ENCODE measurements around the gene LMAN1L. TPM values are rescaled to one million over a fixed set of nuclear protein-coding genes. Genes with fewer than 3 reads are reported as not detected.

LMAN1L gene
- total and polyA plus RNA-seq, 4 experiments from 2014 or later, result 0.23 to 0.39 TPM; not detected in 2

- Histone ChIP-seq H3K9me3 (ENCODE audit: control insufficient read depth in 1 of 2, low read length in 2 of 2) (no peaks in the 10 kb centered on the region), H3K4me3 (ENCODE audit: low read length in 2 of 2) (peak overlapping the region in 1 of 2 donors; percentile 23), H3K27ac (ENCODE audit: low read depth, low read length) (peak overlapping the region; percentile 28), H3K36me3 (ENCODE audit: insufficient read depth, low read length) (no peaks in the 10 kb centered on the region), H3K4me1 (ENCODE audit: insufficient read depth, low read length) (peaks cover 91% of the 10 kb centered on the region), H3K27me3 (ENCODE audit: insufficient read depth, low read length) (no peaks in the 10 kb centered on the region)
- POLR2A ChIA-PET (ENCODE audit: partially characterized antibody), result interaction anchor here (0.8 to 4.6 kb wide), 12 partner anchors 11 to 91 kb away, joined by 3 to 32 read pairs (median 4); partner anchors contain the start of genes FAM219B, MPI and ULK3
- intact Hi-C loops (cut with micrococcal nuclease), result no loop called here
- Mint-ChIP-seq H3K36me3 (peaks cover 24 to 42% of the 10 kb centered on the region in 2 donors), H3K27ac (peak overlapping the region; percentile 77 to 98 (median 88)), H3K27me3 (no peaks in the 10 kb centered on the region), H3K4me1 (peaks cover 63 to 93% (median 77%) of the 10 kb centered on the region in 4 donors), H3K9me3 (peaks cover 0 to 2% (median 0%) of the 10 kb centered on the region in 8 donors), H3K4me3 (peak overlapping the region; percentile 58 to 87 (median 74))
- DNase-seq, result no peak
- CTCF ChIA-PET (ENCODE audit: partially characterized antibody), result interaction anchor here (0.8 to 4.7 kb wide), 10 partner anchors 10 to 99 kb away, joined by 3 to 79 read pairs (median 3); no protein-coding TSS in a partner anchor
Observed at GRCh38 chr15:74868059-74868458, 55.4 kb downstream of the LMAN1L start.

GRCh38 chr15:74869372-74869725, 56.7 kb downstream of the LMAN1L start:
- H3K27me3 Mint-ChIP-seq, result no peaks in the 10 kb centered on the region
- H3K36me3 ChIP-seq (ENCODE audit: insufficient read depth, low read length), result no peaks in the 10 kb centered on the region
- DNase-seq, result no peak
- no peaks in the 10 kb centered on the region for H3K27me3 ChIP-seq (ENCODE audit: insufficient read depth, low read length)
- CTCF ChIA-PET (ENCODE audit: partially characterized antibody), result interaction anchor here (0.9 to 4.7 kb wide), 15 partner anchors 10 to 98 kb away, joined by 3 to 79 read pairs (median 6); partner anchors contain the start of genes FAM219B and ULK3
- peaks cover 60 to 92% (median 75%) of the 10 kb centered on the region in 4 donors for H3K4me1 Mint-ChIP-seq
- POLR2A ChIA-PET (ENCODE audit: partially characterized antibody), result interaction anchor here (0.9 to 5.5 kb wide), 12 partner anchors 12 to 81 kb away, joined by 3 to 50 read pairs (median 14); partner anchors contain the start of genes FAM219B, MPI and ULK3
- peak overlapping the region; percentile 54 to 98 (median 93) for H3K27ac Mint-ChIP-seq
- H3K4me3 ChIP-seq (ENCODE audit: low read length in 2 of 2), result peak overlapping the region in 1 of 2 donors; percentile 31
- peaks cover 0 to 2% (median 0%) of the 10 kb centered on the region in 8 donors for H3K9me3 Mint-ChIP-seq
- peak overlapping the region; percentile 77 to 100 (median 90) for H3K4me3 Mint-ChIP-seq
- no peaks in the 10 kb centered on the region for H3K9me3 ChIP-seq (ENCODE audit: control insufficient read depth in 1 of 2, low read length in 2 of 2)
- H3K27ac ChIP-seq (ENCODE audit: low read depth, low read length), result peak overlapping the region; percentile 51
- H3K36me3 Mint-ChIP-seq, result peaks cover 22 to 39% of the 10 kb centered on the region in 2 donors
- intact Hi-C loops (cut with micrococcal nuclease), result no loop called here
- peaks cover 89% of the 10 kb centered on the region for H3K4me1 ChIP-seq (ENCODE audit: insufficient read depth, low read length)

GRCh38 chr15:74869726-74870407, 57.2 kb downstream of the LMAN1L start:
- peaks cover 0 to 2% (median 0%) of the 10 kb centered on the region in 8 donors for H3K9me3 Mint-ChIP-seq
- H3K4me1 Mint-ChIP-seq, result peaks cover 57 to 88% (median 71%) of the 10 kb centered on the region in 4 donors
- DNase-seq, result peak in 2 of 5 donors; percentile 24 to 50
- H3K27ac Mint-ChIP-seq, result peak overlapping the region; percentile 54 to 98 (median 93)
- H3K4me1 ChIP-seq (ENCODE audit: insufficient read depth, low read length), result peaks cover 84% of the 10 kb centered on the region
- H3K36me3 ChIP-seq (ENCODE audit: insufficient read depth, low read length), result no peaks in the 10 kb centered on the region
- H3K36me3 Mint-ChIP-seq, result peaks cover 21 to 37% of the 10 kb centered on the region in 2 donors
- intact Hi-C loops (cut with micrococcal nuclease), result loop anchor here (2.0 kb wide), 1 partner anchor 13 kb away; no protein-coding TSS in a partner anchor
- peak overlapping the region in 1 of 2 donors; percentile 31 for H3K4me3 ChIP-seq (ENCODE audit: low read length in 2 of 2)
- POLR2A ChIA-PET (ENCODE audit: partially characterized antibody), result interaction anchor here (0.8 to 5.5 kb wide), 14 partner anchors 13 to 82 kb away, joined by 3 to 50 read pairs (median 12); partner anchors contain the start of genes COX5A, FAM219B, MPI and ULK3
- H3K27ac ChIP-seq (ENCODE audit: low read depth, low read length), result peak overlapping the region; percentile 51
- peak overlapping the region; percentile 77 to 100 (median 90) for H3K4me3 Mint-ChIP-seq
- CTCF ChIA-PET (ENCODE audit: partially characterized antibody), result interaction anchor here (0.9 to 4.7 kb wide), 17 partner anchors 11 to 99 kb away, joined by 3 to 79 read pairs (median 6); partner anchors contain the start of genes FAM219B and ULK3
- no peaks in the 10 kb centered on the region for H3K27me3 ChIP-seq (ENCODE audit: insufficient read depth, low read length)
- no peaks in the 10 kb centered on the region for H3K27me3 Mint-ChIP-seq
- H3K9me3 ChIP-seq (ENCODE audit: control insufficient read depth in 1 of 2, low read length in 2 of 2), result no peaks in the 10 kb centered on the region

- H3K4me1 ChIP-seq (ENCODE audit: insufficient read depth, low read length), result peaks cover 79% of the 10 kb centered on the region
- peaks cover 54 to 83% (median 67%) of the 10 kb centered on the region in 4 donors for H3K4me1 Mint-ChIP-seq
- intact Hi-C loops (cut with micrococcal nuclease), result loop anchor here (2.0 kb wide), 1 partner anchor 14 kb away; no protein-coding TSS in a partner anchor
- H3K36me3 ChIP-seq (ENCODE audit: insufficient read depth, low read length), result no peaks in the 10 kb centered on the region
- H3K9me3 Mint-ChIP-seq, result peaks cover 0 to 2% (median 0%) of the 10 kb centered on the region in 8 donors
- H3K27ac Mint-ChIP-seq, result peak overlapping the region; percentile 54 to 98 (median 94)
- peak overlapping the region; percentile 77 to 100 (median 90) for H3K4me3 Mint-ChIP-seq
- H3K9me3 ChIP-seq (ENCODE audit: control insufficient read depth in 1 of 2, low read length in 2 of 2), result no peaks in the 10 kb centered on the region
- DNase-seq, result no peak
- H3K27me3 Mint-ChIP-seq, result no peaks in the 10 kb centered on the region
- H3K36me3 Mint-ChIP-seq, result peaks cover 21 to 34% of the 10 kb centered on the region in 2 donors
- CTCF ChIA-PET (ENCODE audit: partially characterized antibody), result interaction anchor here (0.9 to 4.7 kb wide), 15 partner anchors 12 to 83 kb away, joined by 3 to 79 read pairs (median 6); partner anchors contain the start of gene ULK3
- POLR2A ChIA-PET (ENCODE audit: partially characterized antibody), result interaction anchor here (0.8 to 5.5 kb wide), 12 partner anchors 12 to 83 kb away, joined by 3 to 50 read pairs (median 11); partner anchors contain the start of genes COX5A, FAM219B, MPI and ULK3
- H3K27me3 ChIP-seq (ENCODE audit: insufficient read depth, low read length), result no peaks in the 10 kb centered on the region
- H3K4me3 ChIP-seq (ENCODE audit: low read length in 2 of 2), result peak overlapping the region in 1 of 2 donors; percentile 31
- H3K27ac ChIP-seq (ENCODE audit: low read depth, low read length), result peak overlapping the region; percentile 51
Observed at GRCh38 chr15:74870436-74871215, 58.0 kb downstream of the LMAN1L start.

GRCh38 chr15:74872702-74873035, 60.0 kb downstream of the LMAN1L start:
- Histone ChIP-seq H3K4me3 (ENCODE audit: low read length in 2 of 2) (peak overlapping the region; percentile 52 to 99), H3K27ac (ENCODE audit: low read depth, low read length) (peak overlapping the region; percentile 93), H3K36me3 (ENCODE audit: insufficient read depth, low read length) (no peaks in the 10 kb centered on the region), H3K4me1 (ENCODE audit: insufficient read depth, low read length) (peaks cover 58% of the 10 kb centered on the region), H3K27me3 (ENCODE audit: insufficient read depth, low read length) (no peaks in the 10 kb centered on the region), H3K9me3 (ENCODE audit: control insufficient read depth in 1 of 2, low read length in 2 of 2) (no peaks in the 10 kb centered on the region)
- Mint-ChIP-seq H3K36me3 (peaks cover 13 to 32% of the 10 kb centered on the region in 2 donors), H3K27ac (peak overlapping the region; percentile 96 to 99 (median 98)), H3K4me1 (peaks cover 38 to 62% (median 49%) of the 10 kb centered on the region in 4 donors), H3K4me3 (peak overlapping the region; percentile 94 to 100 (median 99)), H3K9me3 (peaks cover 0 to 2% (median 0%) of the 10 kb centered on the region in 8 donors), H3K27me3 (no peaks in the 10 kb centered on the region)
- ChIA-PET CTCF (ENCODE audit: partially characterized antibody) (interaction anchor here (5.5 kb wide), 1 partner anchor 29 kb away, joined by 62 read pairs; no protein-coding TSS in a partner anchor), POLR2A (ENCODE audit: partially characterized antibody) (interaction anchor here (0.9 to 5.5 kb wide), 11 partner anchors 9 to 257 kb away, joined by 3 to 50 read pairs (median 6); partner anchors contain the start of genes CLK3, COX5A, FAM219B and ULK3)
- DNase-seq, result no peak
- intact Hi-C loops (cut with micrococcal nuclease), result loop anchor here (1.0 kb wide), 5 partner anchors 17 to 66 kb away; partner anchors contain the start of genes COX5A and FAM219B

DNA sequence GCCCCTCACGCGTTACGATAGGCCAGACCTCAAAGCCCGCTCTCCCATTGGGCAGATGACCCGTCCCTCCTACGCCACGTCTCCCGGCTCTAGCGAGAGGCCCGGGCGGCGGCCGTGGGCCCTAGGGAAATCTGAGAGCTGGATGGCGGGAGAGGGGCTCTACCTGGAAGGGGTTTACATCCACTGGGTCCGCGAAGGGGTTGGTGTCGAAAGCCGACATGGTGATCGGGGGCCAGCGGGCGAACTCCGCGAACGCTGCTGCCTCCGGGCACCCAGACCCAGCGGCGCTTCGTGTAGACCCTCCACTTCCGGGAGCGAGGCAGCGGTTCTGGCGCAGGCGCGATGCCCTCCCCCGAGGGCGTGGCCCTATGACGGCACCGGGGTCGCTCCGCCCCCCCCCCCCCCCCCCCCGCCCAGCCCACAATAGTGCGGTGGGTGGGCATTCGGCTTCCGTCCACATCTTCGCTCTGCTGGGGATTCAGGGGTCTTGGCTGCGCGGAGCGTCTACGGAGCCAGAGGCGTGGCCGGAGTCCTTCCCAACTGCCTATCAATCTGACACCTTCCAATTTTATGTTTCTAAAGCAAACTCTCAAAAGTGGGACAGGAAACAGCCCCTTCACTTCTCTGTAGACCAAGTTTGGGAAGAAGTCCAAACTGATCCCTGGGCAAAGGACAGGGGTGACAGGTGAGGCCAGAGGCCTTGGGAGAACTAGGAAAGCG, 60.6 kb downstream of the LMAN1L start, which contains the start of gene SCAMP2:
Gene SCAMP2, minus strand, starts transcription at position 330 of the 720 bp plus-strand sequence. Its CDS starts 110 bp downstream, at position 220.
- Histone ChIP-seq H3K9me3 (ENCODE audit: control insufficient read depth in 1 of 2, low read length in 2 of 2) (no peaks in the 10 kb centered on the region), H3K27ac (ENCODE audit: low read depth, low read length) (peak within 1 kb of the TSS; percentile 93), H3K4me3 (ENCODE audit: low read length in 2 of 2) (peak within 1 kb of the TSS; percentile 52 to 99), H3K36me3 (ENCODE audit: insufficient read depth, low read length) (no peaks in the 10 kb centered on the region), H3K4me1 (ENCODE audit: insufficient read depth, low read length) (peaks cover 53% of the 10 kb centered on the region), H3K27me3 (ENCODE audit: insufficient read depth, low read length) (no peaks in the 10 kb centered on the region)
- Mint-ChIP-seq H3K9me3 (peaks cover 0 to 2% (median 0%) of the 10 kb centered on the region in 8 donors), H3K27me3 (no peaks in the 10 kb centered on the region), H3K4me3 (peak within 1 kb of the TSS; percentile 94 to 100 (median 99)), H3K27ac (peak within 1 kb of the TSS; percentile 96 to 99 (median 98)), H3K4me1 (peaks cover 33 to 57% (median 44%) of the 10 kb centered on the region in 4 donors), H3K36me3 (peaks cover 8 to 27% of the 10 kb centered on the region in 2 donors)
- DNase-seq, result peak; percentile 92 to 95 (median 94)
- ChIA-PET POLR2A (ENCODE audit: partially characterized antibody) (interaction anchor here (0.9 to 5.5 kb wide), 13 partner anchors 8 to 258 kb away, joined by 3 to 50 read pairs (median 6); partner anchors contain the start of genes CLK3, COX5A, FAM219B and MPI), CTCF (ENCODE audit: partially characterized antibody) (interaction anchor here (1.3 to 5.5 kb wide), 3 partner anchors 11 to 30 kb away, joined by 4 to 62 read pairs (median 7); partner anchors contain the start of gene ULK3)
- intact Hi-C loops (cut with micrococcal nuclease), result loop anchor here (1.0 kb wide), 5 partner anchors 16 to 65 kb away; partner anchors contain the start of genes COX5A and FAM219B

All from CD4-positive, alpha-beta memory T cell (primary cell).